HPDE6-E6E7 (cell line): ENCODE results near the gene TRIM41.

Experiments
- DNase-seq: peaks from one replicate; pipeline ENCODE4 v3.0.0; 2011; ENCODE audit warnings: missing footprints; ENCODE audit errors: extremely low spot score

Gene TRIM41

GRCh38 chr5:181231432-181231831 is 8.4 kb downstream of the TRIM41 start:
- DNase-seq = no peak

GRCh38 chr5:181232593-181232992 is 9.5 kb downstream of the TRIM41 start:
- DNase-seq = no peak

- DNase-seq = no peak
Measured at GRCh38 chr5:181233088-181233800, 10.2 kb downstream of the TRIM41 start.

- no peak for DNase-seq
Measured at GRCh38 chr5:181233801-181234454, 10.8 kb downstream of the TRIM41 start.

- DNase-seq = no peak
Measured at GRCh38 chr5:181234455-181235306, 11.6 kb downstream of the TRIM41 start.

GRCh38 chr5:181235323-181235688 is 12.2 kb downstream of the TRIM41 start:
- DNase-seq = no peak

GRCh38 chr5:181235689-181236366 is 12.7 kb downstream of the TRIM41 start:
- DNase-seq = no peak

GRCh38 chr5:181236471-181236870 is 13.4 kb downstream of the TRIM41 start:
- no peak for DNase-seq

- no peak for DNase-seq
Measured at GRCh38 chr5:181236954-181237641, 14.0 kb downstream of the TRIM41 start.

GRCh38 chr5:181237729-181238385 is 14.8 kb downstream of the TRIM41 start:
- no peak for DNase-seq

- DNase-seq = no peak
Measured at GRCh38 chr5:181239062-181239663, 16.1 kb downstream of the TRIM41 start.

GRCh38 chr5:181241393-181241975 is 18.4 kb downstream of the TRIM41 start:
- DNase-seq = peak; percentile 68

- no peak for DNase-seq
Measured at GRCh38 chr5:181242031-181242451, 19.0 kb downstream of the TRIM41 start.

- no peak for DNase-seq
Measured at GRCh38 chr5:181243018-181243563, 20.0 kb downstream of the TRIM41 start.

- peak; percentile 74 for DNase-seq
Measured at GRCh38 chr5:181243564-181244343, 20.7 kb downstream of the TRIM41 start, which contains the start of gene RACK1. RACK1 (minus strand) TSS chr5:181243906; CDS start chr5:181243800, 106 bp downstream.

GRCh38 chr5:181245427-181246275 is 22.6 kb downstream of the TRIM41 start:
- DNase-seq = no peak

GRCh38 chr5:181246276-181247049 is 23.4 kb downstream of the TRIM41 start:
- DNase-seq = peak; percentile 86
